ENCODE results near the gene ARSG. TPM values are rescaled to one million over a fixed set of nuclear protein-coding genes. Genes with fewer than 3 reads are reported as not detected.
A peak's percentile ranks its signal among the peaks of the same experiment; 100 is the strongest.
"Not testable (repeated sequence)": the region's sequence is repeated elsewhere in the genome, so short reads cannot be mapped to it uniquely, and the experiment has no call there.

ARSG gene
- total RNA-seq, 1 donor from 2014 or later = 19.6 TPM

DNA sequence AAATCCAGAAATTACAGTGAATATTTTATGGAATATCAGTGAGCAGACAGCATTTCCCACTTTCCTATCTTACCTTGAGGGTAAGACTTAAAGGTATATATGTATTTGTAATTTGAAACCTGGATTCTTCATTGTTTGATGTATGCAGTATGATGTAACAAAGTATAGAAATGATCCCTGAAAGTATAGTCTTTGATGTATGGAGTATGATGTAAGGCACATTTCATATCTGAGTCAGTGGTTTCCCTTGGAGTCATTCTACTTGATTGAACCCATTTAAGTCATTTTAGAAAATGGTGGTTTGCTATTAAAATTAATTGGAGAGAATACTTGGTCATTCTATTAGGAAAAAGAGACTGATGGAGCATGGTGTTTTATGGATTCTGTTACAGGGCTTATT, 33.4 kb upstream of the ARSG start:
- CTCF ChIA-PET = interaction anchor here (0.9 to 1.1 kb wide), 3 partner anchors 48 to 85 kb away, joined by 3 to 4 read pairs (median 3); no protein-coding TSS in a partner anchor
- intact Hi-C loops (cut with micrococcal nuclease) = loop anchor here (1.0 kb wide), 2 partner anchors 10 to 21 kb away; partner anchors contain the start of gene AMZ2
- peak overlapping the region; percentile 89 for H3K27ac Mint-ChIP-seq
- POLR2A ChIA-PET = interaction anchor here (1.2 to 5.3 kb wide), 8 partner anchors 9 to 53 kb away, joined by 3 to 66 read pairs (median 11); partner anchors contain the start of genes AMZ2, ARSG and SLC16A6
- peaks cover 83% of the 10 kb centered on the region for H3K4me1 Mint-ChIP-seq
- TF ChIP-seq, protein P1, sequence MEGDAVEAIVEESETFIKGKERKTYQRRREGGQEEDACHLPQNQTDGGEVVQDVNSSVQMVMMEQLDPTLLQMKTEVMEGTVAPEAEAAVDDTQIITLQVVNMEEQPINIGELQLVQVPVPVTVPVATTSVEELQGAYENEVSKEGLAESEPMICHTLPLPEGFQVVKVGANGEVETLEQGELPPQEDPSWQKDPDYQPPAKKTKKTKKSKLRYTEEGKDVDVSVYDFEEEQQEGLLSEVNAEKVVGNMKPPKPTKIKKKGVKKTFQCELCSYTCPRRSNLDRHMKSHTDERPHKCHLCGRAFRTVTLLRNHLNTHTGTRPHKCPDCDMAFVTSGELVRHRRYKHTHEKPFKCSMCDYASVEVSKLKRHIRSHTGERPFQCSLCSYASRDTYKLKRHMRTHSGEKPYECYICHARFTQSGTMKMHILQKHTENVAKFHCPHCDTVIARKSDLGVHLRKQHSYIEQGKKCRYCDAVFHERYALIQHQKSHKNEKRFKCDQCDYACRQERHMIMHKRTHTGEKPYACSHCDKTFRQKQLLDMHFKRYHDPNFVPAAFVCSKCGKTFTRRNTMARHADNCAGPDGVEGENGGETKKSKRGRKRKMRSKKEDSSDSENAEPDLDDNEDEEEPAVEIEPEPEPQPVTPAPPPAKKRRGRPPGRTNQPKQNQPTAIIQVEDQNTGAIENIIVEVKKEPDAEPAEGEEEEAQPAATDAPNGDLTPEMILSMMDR (IDR thresholded peaks at IDR 0.05) = no peak
- no peaks in the 10 kb centered on the region for H3K27me3 Mint-ChIP-seq
- DNase-seq (no peak), ATAC-seq (ENCODE audit: low read depth) (no peak)
- H3K4me3 Mint-ChIP-seq = peak overlapping the region; percentile 24
- H3K9me3 Mint-ChIP-seq = no peaks in the 10 kb centered on the region
- peaks cover 43% of the 10 kb centered on the region for H3K36me3 Mint-ChIP-seq (ENCODE audit: low read depth)

DNA sequence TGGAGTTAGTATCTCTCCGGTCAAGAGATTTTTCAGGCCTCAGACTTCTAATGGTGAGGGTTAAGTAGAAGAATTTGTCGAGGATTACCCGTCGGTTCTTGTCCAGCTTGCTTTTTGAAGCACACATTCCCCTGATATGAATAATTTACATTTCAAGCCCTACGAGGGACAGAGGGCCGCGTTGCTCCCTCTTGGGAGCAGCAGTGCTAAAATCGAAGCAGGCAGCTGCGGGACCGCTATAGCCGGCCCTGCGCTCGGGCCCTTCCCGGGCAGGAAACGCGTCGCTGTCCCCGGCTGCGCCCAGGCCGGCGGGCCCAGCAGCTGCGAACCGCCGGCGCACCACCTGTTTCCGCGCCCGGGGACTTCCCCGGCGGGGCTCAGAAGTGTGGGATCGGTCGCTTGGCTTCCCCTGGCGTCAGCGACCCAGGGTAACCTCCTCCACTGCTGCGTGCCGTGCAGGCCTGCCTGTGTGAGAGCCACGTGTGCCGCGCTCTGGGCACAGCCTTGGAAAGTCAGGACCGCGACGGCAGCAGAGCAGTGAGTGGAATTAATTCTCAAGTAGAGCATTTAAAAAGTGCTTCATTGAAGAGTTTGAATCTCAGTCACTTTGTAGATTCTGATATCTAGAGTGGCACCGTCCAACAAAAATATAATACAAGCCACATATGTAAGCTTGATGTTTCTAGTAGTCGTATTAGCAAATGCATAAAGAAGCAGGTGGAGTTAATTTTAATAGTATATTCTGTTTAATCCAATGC, 32.2 kb upstream of the ARSG start:
- intact Hi-C loops (cut with micrococcal nuclease) = loop anchor here (1.0 kb wide), 2 partner anchors 11 to 22 kb away; partner anchors contain the start of gene AMZ2
- POLR2A ChIA-PET = interaction anchor here (0.6 to 5.3 kb wide), 15 partner anchors 11 to 199 kb away, joined by 3 to 66 read pairs (median 6); partner anchors contain the start of genes AMZ2, ARSG, SLC16A6 and WIPI1
- Mint-ChIP-seq H3K27ac (peak overlapping the region; percentile 89), H3K36me3 (ENCODE audit: low read depth) (peaks cover 35% of the 10 kb centered on the region), H3K4me3 (peak overlapping the region; percentile 74), H3K4me1 (peaks cover 76% of the 10 kb centered on the region)
- not testable (repeated sequence) for H3K27me3 Mint-ChIP-seq, H3K9me3 Mint-ChIP-seq
- ATAC-seq (ENCODE audit: low read depth) (peak; percentile 90), DNase-seq (peak; percentile 71)
- CTCF ChIA-PET = interaction anchor here (0.7 to 1.2 kb wide), 4 partner anchors 9 to 86 kb away, joined by 3 to 4 read pairs (median 3); no protein-coding TSS in a partner anchor

DNA sequence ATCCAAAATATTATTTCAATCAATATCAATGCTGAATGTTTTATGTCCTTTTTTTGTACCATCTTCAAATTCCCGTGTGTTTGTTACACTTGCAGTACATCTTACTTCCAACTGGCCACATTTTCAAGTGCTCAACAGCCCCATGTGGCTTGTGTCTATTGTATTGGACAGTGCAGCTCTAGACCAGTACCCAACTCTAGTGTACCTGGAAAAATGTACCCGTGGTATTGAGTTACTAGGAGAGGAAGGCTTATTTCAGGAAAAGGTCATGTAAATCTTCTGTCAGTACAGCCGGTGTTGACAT, 31.7 kb upstream of the ARSG start:
- intact Hi-C loops (cut with micrococcal nuclease); H3K4me3 Mint-ChIP-seq; ATAC-seq (ENCODE audit: low read depth); H3K27me3 Mint-ChIP-seq; DNase-seq; H3K9me3 Mint-ChIP-seq: not testable (repeated sequence)
- POLR2A ChIA-PET = interaction anchor here (0.6 to 5.3 kb wide), 14 partner anchors 11 to 198 kb away, joined by 3 to 66 read pairs (median 6); partner anchors contain the start of genes AMZ2, ARSG, SLC16A6 and WIPI1
- Mint-ChIP-seq H3K27ac (peak overlapping the region; percentile 84), H3K4me1 (peaks cover 71% of the 10 kb centered on the region), H3K36me3 (ENCODE audit: low read depth) (peaks cover 32% of the 10 kb centered on the region)
- CTCF ChIA-PET = interaction anchor here (1.2 kb wide), 1 partner anchor 56 kb away, joined by 3 read pairs; no protein-coding TSS in a partner anchor

DNA sequence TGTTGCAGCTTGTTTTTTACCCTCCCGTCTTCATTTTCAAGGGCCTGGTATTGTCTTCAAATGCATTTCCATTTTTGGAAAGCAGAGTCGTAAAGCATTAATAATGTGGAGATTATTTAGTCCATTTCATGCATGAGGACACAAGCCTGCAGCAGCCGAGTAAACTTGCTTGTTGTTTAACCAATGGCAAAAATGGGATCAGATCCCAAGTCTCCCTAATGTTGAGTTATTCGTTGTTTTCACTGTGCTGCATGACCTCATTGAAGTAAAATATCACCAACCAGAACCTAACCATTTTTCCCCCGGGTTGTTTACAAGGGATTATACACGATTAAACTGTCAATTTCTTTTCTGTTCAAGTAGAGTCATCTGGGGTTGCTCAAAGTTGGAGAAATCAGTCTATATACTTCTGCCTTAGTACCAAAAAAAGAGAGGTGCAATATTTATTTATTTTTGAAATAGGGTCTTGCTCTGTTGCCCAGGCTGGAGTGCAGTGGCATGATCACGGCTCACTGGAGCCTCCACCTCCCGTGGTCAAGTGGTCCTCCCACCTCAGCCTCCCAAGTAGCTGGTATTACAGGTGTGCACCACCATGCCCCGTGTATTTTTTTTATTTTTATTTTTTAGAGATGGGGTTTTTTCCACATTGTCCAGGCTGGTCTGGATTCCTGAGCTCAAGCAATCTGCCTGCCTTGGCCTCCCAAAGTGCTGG, 31.1 kb upstream of the ARSG start:
- peak overlapping the region; percentile 84 for H3K27ac Mint-ChIP-seq
- no peak for DNase-seq
- peaks cover 27% of the 10 kb centered on the region for H3K36me3 Mint-ChIP-seq (ENCODE audit: low read depth)
- no peaks in the 10 kb centered on the region for H3K27me3 Mint-ChIP-seq
- ChIA-PET CTCF (interaction anchor here (1.0 to 5.8 kb wide), 4 partner anchors 24 to 175 kb away, joined by 3 to 73 read pairs (median 26); no protein-coding TSS in a partner anchor), POLR2A (interaction anchor here (0.6 to 5.3 kb wide), 15 partner anchors 12 to 197 kb away, joined by 3 to 66 read pairs (median 4); partner anchors contain the start of genes AMZ2, ARSG, SLC16A6 and WIPI1)
- TF ChIP-seq, protein P1 (IDR thresholded peaks at IDR 0.05) = no peak
- peaks cover 65% of the 10 kb centered on the region for H3K4me1 Mint-ChIP-seq
- intact Hi-C loops (cut with micrococcal nuclease) = loop anchor here (10.0 kb wide), 1 partner anchor 985 kb away; no protein-coding TSS in a partner anchor
- H3K9me3 Mint-ChIP-seq = no peaks in the 10 kb centered on the region
- no peak overlapping the region for H3K4me3 Mint-ChIP-seq
- no peak for ATAC-seq (ENCODE audit: low read depth)

DNA sequence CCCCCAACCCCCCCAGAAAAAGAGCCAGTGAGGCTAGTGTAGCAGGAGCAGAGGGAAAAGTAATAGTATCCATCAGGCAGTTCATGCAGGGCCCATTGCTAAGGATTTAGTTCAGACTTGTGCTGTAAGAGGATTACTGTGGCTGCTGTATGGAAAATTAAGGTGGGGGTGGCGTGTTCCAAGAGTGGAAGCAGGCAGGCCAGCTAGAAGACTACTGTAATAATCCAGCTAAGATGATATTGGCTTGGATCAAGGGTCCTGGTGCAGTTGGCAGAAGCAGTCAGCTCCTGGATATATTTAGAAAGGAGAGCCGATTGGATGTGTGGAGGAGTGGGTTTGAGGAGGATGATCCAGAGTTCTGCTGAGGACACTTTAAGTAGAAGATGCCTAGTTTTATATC, 28.8 kb upstream of the ARSG start:
- peaks cover 42% of the 10 kb centered on the region for H3K4me1 Mint-ChIP-seq
- not testable (repeated sequence) for H3K27me3 Mint-ChIP-seq; ATAC-seq (ENCODE audit: low read depth); H3K4me3 Mint-ChIP-seq; H3K36me3 Mint-ChIP-seq (ENCODE audit: low read depth); H3K27ac Mint-ChIP-seq; DNase-seq; H3K9me3 Mint-ChIP-seq
- intact Hi-C loops (cut with micrococcal nuclease) = loop anchor here (2.0 to 10.0 kb wide), 2 partner anchors 90 to 982 kb away; no protein-coding TSS in a partner anchor
- ChIA-PET POLR2A (interaction anchor here (0.5 to 1.0 kb wide), 6 partner anchors 25 to 227 kb away, joined by 3 to 6 read pairs (median 4); partner anchors contain the start of genes ARSG, KPNA2 and SLC16A6), CTCF (interaction anchor here (0.7 to 5.8 kb wide), 13 partner anchors 14 to 202 kb away, joined by 3 to 73 read pairs (median 5); partner anchors contain the start of genes AMZ2 and WIPI1)

GRCh38 chr17:68263101-68263681, 28.1 kb upstream of the ARSG start:
- not testable (repeated sequence) for H3K4me3 Mint-ChIP-seq; H3K27me3 Mint-ChIP-seq; H3K36me3 Mint-ChIP-seq (ENCODE audit: low read depth); DNase-seq; H3K9me3 Mint-ChIP-seq
- peak overlapping the region; percentile 67 for H3K27ac Mint-ChIP-seq
- peaks cover 35% of the 10 kb centered on the region for H3K4me1 Mint-ChIP-seq
- POLR2A ChIA-PET = interaction anchor here (0.5 to 2.5 kb wide), 7 partner anchors 24 to 228 kb away, joined by 3 to 17 read pairs (median 4); partner anchors contain the start of genes ARSG, KPNA2 and SLC16A6
- intact Hi-C loops (cut with micrococcal nuclease) = loop anchor here (1.0 to 10.0 kb wide), 8 partner anchors 25 to 982 kb away; no protein-coding TSS in a partner anchor
- peak; percentile 43 for ATAC-seq (ENCODE audit: low read depth)
- CTCF ChIA-PET = interaction anchor here (0.9 to 5.8 kb wide), 14 partner anchors 15 to 199 kb away, joined by 3 to 73 read pairs (median 4); partner anchors contain the start of genes AMZ2 and WIPI1

- not testable (repeated sequence) for H3K4me3 Mint-ChIP-seq; H3K27me3 Mint-ChIP-seq; H3K9me3 Mint-ChIP-seq; DNase-seq; ATAC-seq (ENCODE audit: low read depth); H3K27ac Mint-ChIP-seq
- ChIA-PET CTCF (interaction anchor here (0.6 to 5.8 kb wide), 6 partner anchors 133 to 335 kb away, joined by 3 to 73 read pairs (median 10); no protein-coding TSS in a partner anchor), POLR2A (interaction anchor here (1.5 to 2.5 kb wide), 3 partner anchors 23 to 133 kb away, joined by 6 to 17 read pairs (median 11); partner anchors contain the start of genes ARSG and SLC16A6)
- intact Hi-C loops (cut with micrococcal nuclease) = loop anchor here (10.0 kb wide), 1 partner anchor 979 kb away; no protein-coding TSS in a partner anchor
- Mint-ChIP-seq H3K36me3 (ENCODE audit: low read depth) (peaks cover 16% of the 10 kb centered on the region), H3K4me1 (peaks cover 15% of the 10 kb centered on the region)
Observed at GRCh38 chr17:68265833-68266232, 25.5 kb upstream of the ARSG start.
